GM12874 (cell line): ENCODE data around the gene REV3L.

Experiments used
- CTCF ChIP-seq: IDR thresholded peaks from 2 replicates; pipeline ENCODE4 v1.5.1; 2011; ENCODE audit warnings: low read depth, mild to moderate bottlenecking, control low read depth, low read length, moderate library complexity; ENCODE audit not compliant: insufficient read depth

REV3L gene

GRCh38 chr6:111307275-111307858 is 175.7 kb downstream of the REV3L start:
- TF ChIP-seq CTCF, result no peak

- TF ChIP-seq CTCF, result no peak
Measured at GRCh38 chr6:111306104-111306888, 176.7 kb downstream of the REV3L start.

- no peak for TF ChIP-seq CTCF
Measured at GRCh38 chr6:111301946-111302345, 181.1 kb downstream of the REV3L start.

- TF ChIP-seq CTCF, result no peak
Measured at GRCh38 chr6:111297776-111298175, 185.2 kb downstream of the REV3L start.

- TF ChIP-seq CTCF, result no peak
Measured at GRCh38 chr6:111294374-111294967, 188.5 kb downstream of the REV3L start.

GRCh38 chr6:111291336-111292259 is 191.4 kb downstream of the REV3L start:
- TF ChIP-seq CTCF, result no peak

GRCh38 chr6:111283707-111284106 is 199.3 kb downstream of the REV3L start:
- no peak for TF ChIP-seq CTCF
